Measurements from ENCODE around the gene AOAH. TPM values are rescaled to one million over a fixed set of nuclear protein-coding genes. Genes with fewer than 3 reads are reported as not detected.
"Not testable (repeated sequence)": the region's sequence is repeated elsewhere in the genome, so short reads cannot be mapped to it uniquely, and the experiment has no call there.

AOAH gene
- total and polyA plus RNA-seq, 2 of the 4 experiments (the other 2 are of a cell fraction) = not detected

DNA sequence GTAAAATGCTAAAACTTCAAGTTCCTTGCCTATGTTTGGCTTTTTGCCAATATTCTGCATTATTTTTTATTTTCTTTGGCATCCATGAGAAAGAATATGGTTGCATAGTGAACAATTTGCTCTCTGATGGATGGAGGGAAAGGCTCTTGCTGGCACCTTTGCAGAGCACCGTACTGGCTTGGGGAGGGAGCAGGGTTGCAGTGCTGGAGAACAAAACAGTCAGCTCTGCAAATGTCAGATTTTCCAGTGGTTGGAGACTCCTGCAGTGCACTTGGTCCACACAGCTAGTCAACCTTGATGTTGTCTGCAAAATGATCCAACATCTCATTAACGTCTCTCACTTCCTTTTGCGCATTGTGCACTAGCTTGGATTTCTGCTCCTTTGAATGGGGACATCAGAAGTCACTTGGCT, 233.9 kb downstream of the AOAH start:
- no peak overlapping the region for H3K4me2 ChIP-seq (ENCODE audit: low read depth, low read length)
- in situ Hi-C loops (cut with MboI; ENCODE audit: low sequenced_read_pairs) (loop anchor here (25.0 kb wide), 1 partner anchor 472 kb away; no protein-coding TSS in a partner anchor), intact Hi-C loops (cut with micrococcal nuclease) (no loop called here), dilution Hi-C loops (cut with HindIII; ENCODE audit: low sequenced_read_pairs, unreplicated experiment) (no loop called here)
- no peak overlapping the region for H2BK120ac ChIP-seq (ENCODE audit: low read depth, low read length)
- H3K9me1 ChIP-seq (ENCODE audit: insufficient read depth, low read length) = no peaks in the 10 kb centered on the region
- H2AK5ac ChIP-seq (ENCODE audit: low read depth, low read length) = no peak overlapping the region
- ATAC-seq (ENCODE audit: low read depth) (no peak), DNase-seq (no peak)
- no peaks in the 10 kb centered on the region for H3K9me3 ChIP-seq (ENCODE audit: control insufficient read depth, insufficient read depth, low read length)
- TF ChIP-seq SMC3 (IDR thresholded peaks at IDR 0.05; ENCODE audit: low read depth, low read length) (no peak), RFX5 (IDR thresholded peaks at IDR 0.05; ENCODE audit: low read depth, low read length) (no peak), RCOR1 (IDR thresholded peaks at IDR 0.05; ENCODE audit: insufficient replicate concordance, low read length) (no peak), MAFK (IDR thresholded peaks at IDR 0.05; ENCODE audit: low read depth, low read length) (no peak), MXI1 (IDR thresholded peaks at IDR 0.05; ENCODE audit: borderline replicate concordance, low read depth, low read length) (no peak), RAD21 (IDR thresholded peaks at IDR 0.05; ENCODE audit: low read length) (no peak), BHLHE40 (IDR thresholded peaks at IDR 0.05; ENCODE audit: low read depth, low read length) (no peak), POLR2A (IDR thresholded peaks at IDR 0.05; ENCODE audit: low read depth, low read length) (no peak)
- TF ChIP-seq, protein P1, sequence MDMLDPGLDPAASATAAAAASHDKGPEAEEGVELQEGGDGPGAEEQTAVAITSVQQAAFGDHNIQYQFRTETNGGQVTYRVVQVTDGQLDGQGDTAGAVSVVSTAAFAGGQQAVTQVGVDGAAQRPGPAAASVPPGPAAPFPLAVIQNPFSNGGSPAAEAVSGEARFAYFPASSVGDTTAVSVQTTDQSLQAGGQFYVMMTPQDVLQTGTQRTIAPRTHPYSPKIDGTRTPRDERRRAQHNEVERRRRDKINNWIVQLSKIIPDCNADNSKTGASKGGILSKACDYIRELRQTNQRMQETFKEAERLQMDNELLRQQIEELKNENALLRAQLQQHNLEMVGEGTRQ (IDR thresholded peaks at IDR 0.05; ENCODE audit: low read depth, low read length) = no peak
- no peaks in the 10 kb centered on the region for H3K79me1 ChIP-seq (ENCODE audit: low read depth in 1 of 2, low read length in 2 of 2)
- H3K18ac ChIP-seq (ENCODE audit: low read depth, low read length) = no peak overlapping the region
- no peak overlapping the region for H3K27ac ChIP-seq (ENCODE audit: insufficient read depth, low read length)
- peaks cover 14% of the 10 kb centered on the region for H3K27me3 ChIP-seq (ENCODE audit: control insufficient read depth, insufficient read depth, low read length)
- H3K36me3 ChIP-seq (ENCODE audit: control insufficient read depth, insufficient read depth, low read length) = no peaks in the 10 kb centered on the region
- H3K14ac ChIP-seq (replicated peaks; ENCODE audit: low read depth, low read length) = no peak overlapping the region
- WGBS, 2 experiments (ENCODE audit: extremely low coverage in 2 of 2, insufficient read length in 1 of 2) = no CpG with 5 or more reads among the region's 3 CpGs
- no TSS peak for BruUV-seq (replicated peaks)
- H3K9ac ChIP-seq (ENCODE audit: low read depth, low read length) = no peak overlapping the region
- H3K23ac ChIP-seq (ENCODE audit: low read depth, low read length) = no peak overlapping the region
- no peak overlapping the region for H3K56ac ChIP-seq (ENCODE audit: extremely low read depth, insufficient read depth, low read length)
- no peak overlapping the region for H2BK15ac ChIP-seq (ENCODE audit: low read depth, low read length)
- no peak overlapping the region for H3K4ac ChIP-seq (ENCODE audit: low read depth, low read length)
- no peak overlapping the region for H4K91ac ChIP-seq (ENCODE audit: insufficient read depth, low read depth, low read length)
- no peak overlapping the region for H2AFZ ChIP-seq (replicated peaks; ENCODE audit: low read length, poor library complexity)
- no peak overlapping the region for H2BK20ac ChIP-seq (ENCODE audit: low read depth, low read length)
- no peak overlapping the region for H3K4me3 ChIP-seq (ENCODE audit: insufficient read depth, low read depth, low read length)
- no peak overlapping the region for H4K5ac ChIP-seq (ENCODE audit: low read depth, low read length)
- no peaks in the 10 kb centered on the region for H3K4me1 ChIP-seq (ENCODE audit: control insufficient read depth, insufficient read depth, low read length)
- ChIA-PET CTCF (interaction anchor here (2.0 kb wide), 1 partner anchor 180 kb away, joined by 10 read pairs; no protein-coding TSS in a partner anchor), POLR2A (ENCODE audit: unreplicated experiment) (no interaction called here)
- no peak overlapping the region for H2AK9ac ChIP-seq (replicated peaks; ENCODE audit: low read depth, low read length, poor library complexity)
- no peaks in the 10 kb centered on the region for H4K20me1 ChIP-seq (ENCODE audit: insufficient read depth, low read length)
- no peak overlapping the region for H4K8ac ChIP-seq (ENCODE audit: low read depth in 2 of 2, low read length in 2 of 2)
- H2BK5ac ChIP-seq (ENCODE audit: low read depth, low read length, poor library complexity, severe bottlenecking) = no peak overlapping the region

- no CpG with 5 or more reads among the region's 5 CpGs for WGBS, 2 experiments (ENCODE audit: extremely low coverage in 2 of 2, insufficient read length in 1 of 2)
- H2AK5ac ChIP-seq (ENCODE audit: low read depth, low read length); H3K36me3 ChIP-seq (ENCODE audit: control insufficient read depth, insufficient read depth, low read length); H3K18ac ChIP-seq (ENCODE audit: low read depth, low read length); H3K9ac ChIP-seq (ENCODE audit: low read depth, low read length); H3K23ac ChIP-seq (ENCODE audit: low read depth, low read length); H4K5ac ChIP-seq (ENCODE audit: low read depth, low read length); H3K4ac ChIP-seq (ENCODE audit: low read depth, low read length); DNase-seq; H2BK5ac ChIP-seq (ENCODE audit: low read depth, low read length, poor library complexity, severe bottlenecking); dilution Hi-C loops (cut with HindIII; ENCODE audit: low sequenced_read_pairs, unreplicated experiment); H3K4me3 ChIP-seq (ENCODE audit: insufficient read depth, low read depth, low read length); H3K4me2 ChIP-seq (ENCODE audit: low read depth, low read length); H3K14ac ChIP-seq (replicated peaks; ENCODE audit: low read depth, low read length); H2AFZ ChIP-seq (replicated peaks; ENCODE audit: low read length, poor library complexity); H3K4me1 ChIP-seq (ENCODE audit: control insufficient read depth, insufficient read depth, low read length); intact Hi-C loops (cut with micrococcal nuclease); H2BK120ac ChIP-seq (ENCODE audit: low read depth, low read length); H4K20me1 ChIP-seq (ENCODE audit: insufficient read depth, low read length); H4K91ac ChIP-seq (ENCODE audit: insufficient read depth, low read depth, low read length); ATAC-seq (ENCODE audit: low read depth); H2BK20ac ChIP-seq (ENCODE audit: low read depth, low read length); H3K9me1 ChIP-seq (ENCODE audit: insufficient read depth, low read length); H3K56ac ChIP-seq (ENCODE audit: extremely low read depth, insufficient read depth, low read length); H3K9me3 ChIP-seq (ENCODE audit: control insufficient read depth, insufficient read depth, low read length); H2BK15ac ChIP-seq (ENCODE audit: low read depth, low read length); H3K27ac ChIP-seq (ENCODE audit: insufficient read depth, low read length); BruUV-seq (replicated peaks); POLR2A ChIA-PET (ENCODE audit: unreplicated experiment); H2AK9ac ChIP-seq (replicated peaks; ENCODE audit: low read depth, low read length, poor library complexity); H3K79me1 ChIP-seq (ENCODE audit: low read depth in 1 of 2, low read length in 2 of 2); H4K8ac ChIP-seq (ENCODE audit: low read depth in 2 of 2, low read length in 2 of 2): not testable (repeated sequence)
- in situ Hi-C loops (cut with MboI; ENCODE audit: low sequenced_read_pairs) = loop anchor here (5.0 to 25.0 kb wide), 3 partner anchors 184 to 706 kb away; no protein-coding TSS in a partner anchor
- peaks cover 16% of the 10 kb centered on the region for H3K27me3 ChIP-seq (ENCODE audit: control insufficient read depth, insufficient read depth, low read length)
- CTCF ChIA-PET = interaction anchor here (3.4 kb wide), 1 partner anchor 181 kb away, joined by 55 read pairs; no protein-coding TSS in a partner anchor
These were observed 235.6 kb downstream of the AOAH start for GRCh38 chr7:36488672-36489071.

Measured in IMR-90 (cell line).